Measurements from ENCODE around the gene GASK1B.

Gene GASK1B

DNA sequence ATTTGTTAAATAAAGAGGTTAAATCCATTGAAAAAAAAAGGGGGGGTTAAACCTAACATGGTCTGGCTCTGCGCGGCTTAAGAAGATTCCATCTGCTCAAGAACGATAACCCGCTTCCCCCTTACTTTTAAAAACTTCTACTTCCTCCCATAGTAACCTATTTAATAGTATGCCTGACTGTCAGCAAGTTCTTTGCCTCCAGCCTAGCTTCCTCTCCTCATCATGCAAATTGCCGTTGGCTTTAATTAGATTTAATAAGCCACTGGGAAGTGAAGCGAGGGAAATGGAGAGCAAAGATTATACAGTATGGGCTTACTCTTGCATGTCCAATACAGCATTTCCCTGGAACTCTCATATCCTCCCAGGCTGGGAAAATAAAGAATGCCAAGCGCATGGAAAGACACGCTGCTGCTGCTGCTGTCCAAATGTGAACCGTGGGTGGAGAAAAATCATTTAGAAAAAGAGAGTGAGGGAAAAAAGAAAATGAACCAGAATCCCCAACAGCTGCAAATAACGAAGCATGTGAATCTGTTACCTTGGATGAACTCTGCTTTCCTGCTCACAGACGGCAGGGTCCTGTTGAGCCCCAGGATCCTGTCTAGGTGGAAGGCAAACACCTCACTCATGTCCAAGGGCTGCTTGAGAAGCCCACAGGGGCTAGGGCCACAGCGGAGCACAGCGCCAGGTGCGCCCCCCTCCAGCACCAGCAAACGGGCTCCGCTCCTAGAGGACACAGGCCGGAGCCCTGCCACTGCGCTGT lies 2.7 kb downstream of the GASK1B start:
- H3K27me3 ChIP-seq (ENCODE audit: insufficient read depth, poor library complexity, severe bottlenecking): no peaks in the 10 kb centered on the region
- peak; percentile 28 to 31 for DNase-seq (ENCODE audit: low read depth in 1 of 2, low spot score in 1 of 2)
- no peak overlapping the region for H3K4me3 ChIP-seq (replicated peaks; ENCODE audit: insufficient read depth, low read length)
- no peak overlapping the region for H3K27ac ChIP-seq (replicated peaks)
- peak; percentile 23; the same call in 1 of the 2 replicates for TF ChIP-seq SPI1 (IDR thresholded peaks at IDR 0.05; ENCODE audit: borderline replicate concordance, low read depth)
- TF ChIP-seq GABPA (IDR thresholded peaks at IDR 0.05; ENCODE audit: low read depth): no peak

DNA sequence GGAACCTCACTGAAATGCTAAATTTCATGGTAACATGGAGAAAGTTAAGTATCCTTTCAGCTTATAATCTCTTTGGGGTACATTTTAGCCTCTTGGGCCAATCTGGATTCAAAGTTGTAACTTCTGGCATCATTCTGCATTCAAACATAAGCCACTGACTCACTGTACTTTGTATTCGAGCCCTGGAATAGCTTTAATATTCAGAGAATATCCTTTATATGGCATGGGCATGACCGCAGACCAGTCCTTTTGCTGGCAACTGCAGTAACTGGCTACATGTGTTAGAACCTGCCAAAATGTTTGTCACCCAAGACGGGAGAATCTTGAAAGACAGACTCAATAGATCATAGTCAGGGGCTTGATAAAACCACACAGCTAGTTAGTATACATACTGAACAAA lies 3.3 kb downstream of the GASK1B start:
- TF ChIP-seq, protein P1, sequence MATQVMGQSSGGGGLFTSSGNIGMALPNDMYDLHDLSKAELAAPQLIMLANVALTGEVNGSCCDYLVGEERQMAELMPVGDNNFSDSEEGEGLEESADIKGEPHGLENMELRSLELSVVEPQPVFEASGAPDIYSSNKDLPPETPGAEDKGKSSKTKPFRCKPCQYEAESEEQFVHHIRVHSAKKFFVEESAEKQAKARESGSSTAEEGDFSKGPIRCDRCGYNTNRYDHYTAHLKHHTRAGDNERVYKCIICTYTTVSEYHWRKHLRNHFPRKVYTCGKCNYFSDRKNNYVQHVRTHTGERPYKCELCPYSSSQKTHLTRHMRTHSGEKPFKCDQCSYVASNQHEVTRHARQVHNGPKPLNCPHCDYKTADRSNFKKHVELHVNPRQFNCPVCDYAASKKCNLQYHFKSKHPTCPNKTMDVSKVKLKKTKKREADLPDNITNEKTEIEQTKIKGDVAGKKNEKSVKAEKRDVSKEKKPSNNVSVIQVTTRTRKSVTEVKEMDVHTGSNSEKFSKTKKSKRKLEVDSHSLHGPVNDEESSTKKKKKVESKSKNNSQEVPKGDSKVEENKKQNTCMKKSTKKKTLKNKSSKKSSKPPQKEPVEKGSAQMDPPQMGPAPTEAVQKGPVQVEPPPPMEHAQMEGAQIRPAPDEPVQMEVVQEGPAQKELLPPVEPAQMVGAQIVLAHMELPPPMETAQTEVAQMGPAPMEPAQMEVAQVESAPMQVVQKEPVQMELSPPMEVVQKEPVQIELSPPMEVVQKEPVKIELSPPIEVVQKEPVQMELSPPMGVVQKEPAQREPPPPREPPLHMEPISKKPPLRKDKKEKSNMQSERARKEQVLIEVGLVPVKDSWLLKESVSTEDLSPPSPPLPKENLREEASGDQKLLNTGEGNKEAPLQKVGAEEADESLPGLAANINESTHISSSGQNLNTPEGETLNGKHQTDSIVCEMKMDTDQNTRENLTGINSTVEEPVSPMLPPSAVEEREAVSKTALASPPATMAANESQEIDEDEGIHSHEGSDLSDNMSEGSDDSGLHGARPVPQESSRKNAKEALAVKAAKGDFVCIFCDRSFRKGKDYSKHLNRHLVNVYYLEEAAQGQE (IDR thresholded peaks at IDR 0.05; ENCODE audit: insufficient replicate concordance, low read depth): no peak
- no peak for TF ChIP-seq GABPA (IDR thresholded peaks at IDR 0.05; ENCODE audit: low read depth)
- no peak for TF ChIP-seq SPI1 (IDR thresholded peaks at IDR 0.05; ENCODE audit: borderline replicate concordance, low read depth)
- TF ChIP-seq, protein P2, sequence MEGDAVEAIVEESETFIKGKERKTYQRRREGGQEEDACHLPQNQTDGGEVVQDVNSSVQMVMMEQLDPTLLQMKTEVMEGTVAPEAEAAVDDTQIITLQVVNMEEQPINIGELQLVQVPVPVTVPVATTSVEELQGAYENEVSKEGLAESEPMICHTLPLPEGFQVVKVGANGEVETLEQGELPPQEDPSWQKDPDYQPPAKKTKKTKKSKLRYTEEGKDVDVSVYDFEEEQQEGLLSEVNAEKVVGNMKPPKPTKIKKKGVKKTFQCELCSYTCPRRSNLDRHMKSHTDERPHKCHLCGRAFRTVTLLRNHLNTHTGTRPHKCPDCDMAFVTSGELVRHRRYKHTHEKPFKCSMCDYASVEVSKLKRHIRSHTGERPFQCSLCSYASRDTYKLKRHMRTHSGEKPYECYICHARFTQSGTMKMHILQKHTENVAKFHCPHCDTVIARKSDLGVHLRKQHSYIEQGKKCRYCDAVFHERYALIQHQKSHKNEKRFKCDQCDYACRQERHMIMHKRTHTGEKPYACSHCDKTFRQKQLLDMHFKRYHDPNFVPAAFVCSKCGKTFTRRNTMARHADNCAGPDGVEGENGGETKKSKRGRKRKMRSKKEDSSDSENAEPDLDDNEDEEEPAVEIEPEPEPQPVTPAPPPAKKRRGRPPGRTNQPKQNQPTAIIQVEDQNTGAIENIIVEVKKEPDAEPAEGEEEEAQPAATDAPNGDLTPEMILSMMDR (IDR thresholded peaks at IDR 0.05; ENCODE audit: insufficient read depth, low read length): no peak
- TF ChIP-seq POLR2AphosphoS5 (IDR thresholded peaks at IDR 0.05; ENCODE audit: low read depth): no peak
- H3K27me3 ChIP-seq (ENCODE audit: insufficient read depth, poor library complexity, severe bottlenecking): no peaks in the 10 kb centered on the region
- no peak overlapping the region for H3K4me3 ChIP-seq (replicated peaks; ENCODE audit: insufficient read depth, low read length)
- no peak for DNase-seq (ENCODE audit: low read depth in 1 of 2, low spot score in 1 of 2)
- H3K27ac ChIP-seq (replicated peaks): no peak overlapping the region

DNA sequence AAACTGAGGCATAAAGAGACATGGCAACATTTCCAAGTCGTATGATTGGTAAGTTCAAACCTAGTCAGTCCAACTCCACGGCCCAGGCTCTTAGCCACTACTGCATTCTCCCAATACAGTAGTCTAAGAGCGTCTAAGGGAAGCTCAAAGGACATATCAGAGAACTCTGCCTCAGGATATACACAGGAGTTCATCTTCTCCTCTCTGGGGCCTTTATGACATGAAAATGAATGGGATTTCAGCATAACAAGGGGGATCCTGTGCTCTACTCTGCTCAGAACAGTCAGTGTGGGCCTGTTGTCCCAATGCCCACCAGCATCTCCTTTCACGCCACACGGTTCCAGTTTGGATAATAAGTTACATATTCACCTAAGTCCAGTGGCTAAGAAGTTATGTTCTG lies 4.2 kb downstream of the GASK1B start:
- TF ChIP-seq POLR2AphosphoS5 (IDR thresholded peaks at IDR 0.05; ENCODE audit: low read depth) (no peak), SPI1 (IDR thresholded peaks at IDR 0.05; ENCODE audit: borderline replicate concordance, low read depth) (no peak), GABPA (IDR thresholded peaks at IDR 0.05; ENCODE audit: low read depth) (no peak)
- TF ChIP-seq, protein P1 (IDR thresholded peaks at IDR 0.05; ENCODE audit: insufficient replicate concordance, low read depth): no peak
- TF ChIP-seq, protein P2 (IDR thresholded peaks at IDR 0.05; ENCODE audit: insufficient read depth, low read length): no peak
- H3K27ac ChIP-seq (replicated peaks): no peak overlapping the region
- no peak overlapping the region for H3K4me3 ChIP-seq (replicated peaks; ENCODE audit: insufficient read depth, low read length)
- no peaks in the 10 kb centered on the region for H3K27me3 ChIP-seq (ENCODE audit: insufficient read depth, poor library complexity, severe bottlenecking)
- DNase-seq (ENCODE audit: low read depth in 1 of 2, low spot score in 1 of 2): no peak

DNA sequence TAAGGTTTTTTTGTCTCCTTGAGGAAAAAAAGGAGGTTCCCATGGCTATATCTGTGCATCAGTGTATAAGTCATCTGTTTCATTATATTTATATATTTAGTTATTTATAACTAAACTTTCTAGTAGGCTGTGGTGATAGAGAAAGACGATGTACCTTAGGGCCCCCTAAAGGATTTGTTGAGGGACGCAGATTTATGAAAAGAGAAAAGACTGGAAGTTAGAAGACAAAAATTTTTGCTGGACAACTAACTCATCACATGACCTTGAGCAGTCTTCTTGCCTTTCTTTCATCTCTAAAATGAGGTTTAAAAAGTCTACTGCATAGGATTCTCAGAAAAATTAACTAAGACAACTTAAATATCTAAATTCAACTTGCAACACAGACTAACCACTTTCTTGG lies 6.1 kb downstream of the GASK1B start:
- TF ChIP-seq SPI1 (IDR thresholded peaks at IDR 0.05; ENCODE audit: borderline replicate concordance, low read depth) (no peak), GABPA (IDR thresholded peaks at IDR 0.05; ENCODE audit: low read depth) (no peak), POLR2AphosphoS5 (IDR thresholded peaks at IDR 0.05; ENCODE audit: low read depth) (no peak)
- TF ChIP-seq, protein P2 (IDR thresholded peaks at IDR 0.05; ENCODE audit: insufficient read depth, low read length): no peak
- H3K27me3 ChIP-seq (ENCODE audit: insufficient read depth, poor library complexity, severe bottlenecking): no peaks in the 10 kb centered on the region
- H3K27ac ChIP-seq (replicated peaks): no peak overlapping the region
- no peak overlapping the region for H3K4me3 ChIP-seq (replicated peaks; ENCODE audit: insufficient read depth, low read length)
- DNase-seq (ENCODE audit: low read depth in 1 of 2, low spot score in 1 of 2): no peak
